Esophagus muscularis mucosa (tissue), 4 donors: ENCODE results near the gene NSUN7.
"Not testable (repeated sequence)": the region's sequence is repeated elsewhere in the genome, so short reads cannot be mapped to it uniquely, and the experiment has no call there.

Experiments used
- EP300 ChIP-seq: sonication (generic); formaldehyde crosslinking; IDR thresholded peaks from one replicate; pipeline ENCODE4 v1.6.1; 2017; ENCODE audit warnings: antibody characterized with exemption
- POLR2A ChIP-seq: fragments of 450-650 bp; IDR thresholded peaks from one replicate; pipeline ENCODE4 v1.6.1; 2017; ENCODE audit warnings: antibody characterized with exemption, moderate library complexity, mild to moderate bottlenecking, low read depth
- POLR2AphosphoS5 ChIP-seq, 2 donors: sonication (generic); formaldehyde crosslinking; IDR thresholded peaks; one replicate each; pipeline ENCODE4 v1.6.1; 2017; ENCODE audit warnings: antibody characterized with exemption in 2 of 2
- TF ChIP-seq, protein P1 (sequence below), 3 experiments: fragments of 200-600 bp in 2 of 3; fragments of 450-650 bp in 1 of 3; sonication (generic) in 2 of 3; IDR thresholded peaks; one replicate each; pipeline ENCODE4 v1.5.1; 2017 to 2019; ENCODE audit warnings: antibody characterized with exemption in 3 of 3, mild to moderate bottlenecking in 2 of 3, moderate library complexity in 1 of 3

DNA sequence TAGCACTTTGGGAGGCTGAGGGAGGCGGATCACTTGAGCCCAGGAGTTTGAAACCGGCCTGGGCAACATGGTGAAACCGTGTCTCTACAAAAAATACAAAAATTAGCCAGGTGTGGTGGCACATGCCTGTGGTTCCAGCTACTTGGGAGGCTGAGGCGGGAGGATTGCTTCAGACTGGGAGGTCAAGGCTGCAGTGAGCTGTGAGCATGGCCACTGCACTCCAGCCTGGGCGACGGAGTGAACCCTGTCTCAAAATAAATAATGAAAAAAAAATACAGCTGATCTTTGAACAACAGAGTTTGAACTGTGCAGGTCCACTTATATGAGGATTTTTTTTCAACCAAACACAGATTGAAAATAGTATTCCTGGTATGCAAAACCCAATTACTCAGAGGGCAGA is 67.4 kb downstream of the NSUN7 start:
- TF ChIP-seq, protein P1, sequence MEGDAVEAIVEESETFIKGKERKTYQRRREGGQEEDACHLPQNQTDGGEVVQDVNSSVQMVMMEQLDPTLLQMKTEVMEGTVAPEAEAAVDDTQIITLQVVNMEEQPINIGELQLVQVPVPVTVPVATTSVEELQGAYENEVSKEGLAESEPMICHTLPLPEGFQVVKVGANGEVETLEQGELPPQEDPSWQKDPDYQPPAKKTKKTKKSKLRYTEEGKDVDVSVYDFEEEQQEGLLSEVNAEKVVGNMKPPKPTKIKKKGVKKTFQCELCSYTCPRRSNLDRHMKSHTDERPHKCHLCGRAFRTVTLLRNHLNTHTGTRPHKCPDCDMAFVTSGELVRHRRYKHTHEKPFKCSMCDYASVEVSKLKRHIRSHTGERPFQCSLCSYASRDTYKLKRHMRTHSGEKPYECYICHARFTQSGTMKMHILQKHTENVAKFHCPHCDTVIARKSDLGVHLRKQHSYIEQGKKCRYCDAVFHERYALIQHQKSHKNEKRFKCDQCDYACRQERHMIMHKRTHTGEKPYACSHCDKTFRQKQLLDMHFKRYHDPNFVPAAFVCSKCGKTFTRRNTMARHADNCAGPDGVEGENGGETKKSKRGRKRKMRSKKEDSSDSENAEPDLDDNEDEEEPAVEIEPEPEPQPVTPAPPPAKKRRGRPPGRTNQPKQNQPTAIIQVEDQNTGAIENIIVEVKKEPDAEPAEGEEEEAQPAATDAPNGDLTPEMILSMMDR (IDR thresholded peaks at IDR 0.05): not testable (repeated sequence)
- TF ChIP-seq EP300; POLR2A; POLR2AphosphoS5 (IDR thresholded peaks at IDR 0.05): not testable (repeated sequence)
